K562 (cell line): ENCODE measurements around the gene SRPK2. TPM values are rescaled to one million over a fixed set of nuclear protein-coding genes. Genes with fewer than 3 reads are reported as not detected.

Experiments used
- ARNT ChIP-seq, 2 experiments: fragments of 450-650 bp; IDR thresholded peaks; 2 replicates each; pipeline ENCODE4 v1.6.1; 2016; ENCODE audit warnings: mild to moderate bottlenecking in 1 of 2
- CBX5 ChIP-seq: IDR thresholded peaks from 2 replicates; pipeline ENCODE4 v1.6.1; 2014; ENCODE audit warnings: low read depth, borderline replicate concordance
- CCAR2 ChIP-seq: fragments of 200-400 bp; formaldehyde crosslinking; IDR thresholded peaks from 2 replicates; pipeline ENCODE4 v1.6.1; 2017; ENCODE audit warnings: mild to moderate bottlenecking, low read depth, low read length
- CGGBP1 ChIP-seq: fragments of 250-450 bp; sonication (Bioruptor Pico); IDR thresholded peaks from 2 replicates; pipeline ENCODE4 v1.9.0; 2021; ENCODE audit warnings: mild to moderate bottlenecking
- CTCFL ChIP-seq: IDR thresholded peaks from 2 replicates; pipeline ENCODE4 v1.6.1; 2011; ENCODE audit warnings: borderline replicate concordance, low read depth, mild to moderate bottlenecking, moderate library complexity, low read length; ENCODE audit not compliant: insufficient read depth, poor library complexity, severe bottlenecking
- EHMT2 ChIP-seq: fragments of 450-650 bp; IDR thresholded peaks from 2 replicates; pipeline ENCODE4 v1.6.1; 2018; ENCODE audit warnings: antibody characterized with exemption
- FOXK2 ChIP-seq, 2 experiments: fragments of 450-650 bp; IDR thresholded peaks in 1 of 2; conservative IDR thresholded peaks in 1 of 2; 2 replicates each; pipeline ENCODE4 v1.6.1; 2016; ENCODE audit warnings: low read depth in 2 of 2, mild to moderate bottlenecking in 1 of 2
- GATA2 ChIP-seq: sonication (generic); formaldehyde crosslinking; IDR thresholded peaks from 2 replicates; pipeline ENCODE4 v1.4.0; 2020; ENCODE audit warnings: mild to moderate bottlenecking, missing genetic modification reagents
- MCM5 ChIP-seq: fragments of 450-650 bp; IDR thresholded peaks from 2 replicates; pipeline ENCODE4 v1.6.1; 2016; ENCODE audit warnings: low read depth
- NFE2 ChIP-seq: IDR thresholded peaks from 2 replicates; pipeline ENCODE4 v1.6.1; 2014; ENCODE audit warnings: antibody characterized with exemption, low read depth
- NONO ChIP-seq, 2 experiments: fragments of 200-400 bp in 1 of 2; fragments of 450-650 bp in 1 of 2; formaldehyde crosslinking in 1 of 2; IDR thresholded peaks; 2 replicates each; pipeline ENCODE4 v1.6.1; 2017; ENCODE audit warnings: low read depth in 2 of 2, mild to moderate bottlenecking in 2 of 2, moderate library complexity in 2 of 2, low read length in 1 of 2
- NR3C1 ChIP-seq: sonication (generic); formaldehyde crosslinking; IDR thresholded peaks from 2 replicates; pipeline ENCODE4 v1.8.1; 2022; ENCODE audit warnings: missing genetic modification reagents
- PML ChIP-seq: IDR thresholded peaks from 2 replicates; pipeline ENCODE4 v1.6.1; 2012; ENCODE audit warnings: low read length, inconsistent platforms
- SMAD1 ChIP-seq: fragments of 150-350 bp; IDR thresholded peaks from 2 replicates; pipeline ENCODE4 v1.6.1; 2014; ENCODE audit warnings: low read length, low read depth; ENCODE audit not compliant: partially characterized antibody
- SOX6 ChIP-seq: fragments of 450-650 bp; IDR thresholded peaks from 2 replicates; pipeline ENCODE4 v1.6.1; 2014; ENCODE audit warnings: mild to moderate bottlenecking
- TAL1 ChIP-seq: fragments of 450-650 bp; IDR thresholded peaks from 2 replicates; pipeline ENCODE4 v1.6.1; 2016; ENCODE audit warnings: mild to moderate bottlenecking
- TBP ChIP-seq: optimal IDR thresholded peaks from 2 replicates; pipeline ENCODE3; 2011; ENCODE audit warnings: low read depth, low read length, improper control_type of control experiment
- ZNF354B ChIP-seq: fragments of 250-450 bp; sonication (Bioruptor Pico); IDR thresholded peaks from 2 replicates; pipeline ENCODE4 v1.4.0; 2020
- ZNF740 ChIP-seq, 3 experiments: fragments of 200-800 bp in 1 of 3; sonication (Bioruptor generic) in 1 of 3; sonication (generic) in 1 of 3; formaldehyde crosslinking in 1 of 3; IDR thresholded peaks; 2 replicates each; pipeline versions ENCODE4 v1.6.1 to v1.8.0; 2016 to 2022; ENCODE audit warnings: mild to moderate bottlenecking in 2 of 3, missing compliant biosample characterization in 2 of 3, missing genetic modification characterization in 2 of 3, missing genetic modification reagents in 1 of 3
- polyA plus RNA-seq, 8 experiments: library from polyadenylated mRNA; depleted of rRNA in 4 of 8; stranded (reverse) in 5 of 8; unstranded in 3 of 8; fragments of >200 nt; fragmentation: Nextera tagmentation in 2 of 8; fragmentation: Illumina TruSeq in 1 of 8; extraction: Ambion mirVana in 2 of 8; extraction: Trizol in 1 of 8; gene quantifications; 2 replicates each; pipeline versions ENCODE4 v1.2.1 to v1.2.3, GENCODE V29; 2011 to 2014; ENCODE audit warnings: inconsistent platforms in 1 of 8, missing spikeins in 1 of 8
- total RNA-seq, 7 experiments: library from RNA; depleted of rRNA in 6 of 7; stranded (reverse); fragments of >200 nt in 6 of 7; fragmentation: Illumina TruSeq in 2 of 7; extraction: Trizol in 2 of 7; gene quantifications; 2 replicates each; pipeline versions ENCODE4 v1.2.1 to v1.2.3, GENCODE V29; 2011 to 2021; ENCODE audit warnings: low replicate concordance in 1 of 7
- TF ChIP-seq, protein P1 (sequence below): fragments of 450-650 bp; formaldehyde crosslinking; IDR thresholded peaks from 2 replicates; pipeline ENCODE4 v1.4.0; 2020; ENCODE audit warnings: mild to moderate bottlenecking, moderate library complexity
- TF ChIP-seq, protein P2 (sequence below): IDR thresholded peaks from 2 replicates; pipeline ENCODE4 v1.6.1; 2012; ENCODE audit warnings: low read depth, low read length, improper control_type of control experiment, borderline replicate concordance

The SRPK2 gene
- total and polyA plus RNA-seq, 9 of the 15 experiments (the other 6 are each of a cell fraction or from before 2014, with no cell fraction given), result 21.5 to 44.7 (median 33.3) TPM

DNA sequence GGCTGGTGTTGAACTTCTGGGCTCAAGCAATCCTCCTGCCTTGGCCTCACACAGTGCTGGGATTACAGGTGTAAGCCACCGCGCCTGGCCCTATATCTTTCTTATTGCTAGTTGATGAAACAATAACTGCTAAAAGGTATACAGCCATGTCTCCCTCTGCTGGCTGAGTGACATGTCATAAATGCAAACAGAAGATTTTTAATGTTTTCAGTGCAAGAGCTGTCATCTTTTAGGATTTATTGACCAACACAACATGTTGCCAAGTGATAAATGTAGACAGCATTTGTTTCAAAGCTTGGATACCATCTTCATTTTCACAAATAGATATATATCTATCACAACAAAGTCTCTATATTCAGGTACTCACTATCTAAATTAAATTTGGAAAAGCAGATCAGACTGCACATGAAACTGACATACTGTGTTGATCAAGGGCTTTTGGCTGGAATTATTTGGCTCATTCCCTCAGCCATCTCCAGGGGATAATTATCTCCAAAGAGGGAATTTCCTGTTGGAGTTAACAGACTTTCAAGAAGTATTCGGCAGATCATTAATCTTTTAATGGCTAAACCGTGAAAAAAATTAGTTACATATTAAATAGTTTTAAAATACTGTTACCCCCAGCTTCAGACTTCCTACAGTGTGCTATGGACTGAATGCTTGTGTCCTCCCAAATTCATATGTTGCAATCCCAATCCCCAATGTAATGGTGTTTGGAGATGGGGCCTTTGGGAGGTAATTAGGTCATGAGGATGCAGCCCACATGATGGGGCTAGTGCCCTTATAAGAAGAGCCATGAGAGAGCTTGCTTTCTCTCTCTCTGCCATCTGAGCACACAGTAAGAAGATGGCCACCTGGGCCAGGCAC, 41.3 kb upstream of the SRPK2 start (continued):
- no peak for TF ChIP-seq CCAR2
- TF ChIP-seq FOXK2 (conservative IDR thresholded peaks at IDR 0.05 in 1 of 2, IDR thresholded peaks at IDR 0.05 in 1 of 2; ENCODE audit: low read depth in 2 of 2), result peak; percentile 83
- TF ChIP-seq, protein P1, sequence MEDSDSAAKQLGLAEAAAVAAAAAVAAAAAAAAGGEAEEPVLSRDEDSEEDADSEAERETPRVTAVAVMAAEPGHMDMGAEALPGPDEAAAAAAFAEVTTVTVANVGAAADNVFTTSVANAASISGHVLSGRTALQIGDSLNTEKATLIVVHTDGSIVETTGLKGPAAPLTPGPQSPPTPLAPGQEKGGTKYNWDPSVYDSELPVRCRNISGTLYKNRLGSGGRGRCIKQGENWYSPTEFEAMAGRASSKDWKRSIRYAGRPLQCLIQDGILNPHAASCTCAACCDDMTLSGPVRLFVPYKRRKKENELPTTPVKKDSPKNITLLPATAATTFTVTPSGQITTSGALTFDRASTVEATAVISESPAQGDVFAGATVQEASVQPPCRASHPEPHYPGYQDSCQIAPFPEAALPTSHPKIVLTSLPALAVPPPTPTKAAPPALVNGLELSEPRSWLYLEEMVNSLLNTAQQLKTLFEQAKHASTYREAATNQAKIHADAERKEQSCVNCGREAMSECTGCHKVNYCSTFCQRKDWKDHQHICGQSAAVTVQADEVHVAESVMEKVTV (CRISPR knock-in tag), result peak; percentile 79
- TF ChIP-seq NR3C1, result no peak
- 0 out of 2 replicates have a peak, but pooled peaks have one; percentile 34 for TF ChIP-seq GATA2 (CRISPR knock-in tag)
- TF ChIP-seq SMAD1, result no peak
- 0 out of 2 replicates have a peak, but pooled peaks have one; percentile 15 for TF ChIP-seq PML
- TF ChIP-seq ARNT (IDR thresholded peaks at IDR 0.05), result peak in 1 of 2 experiments; percentile 78; a peak in 2 of 4 replicates
- TF ChIP-seq EHMT2, result no peak
- TF ChIP-seq CGGBP1 (CRISPR knock-in tag), result no peak
- TF ChIP-seq ZNF354B, result no peak
- TF ChIP-seq, protein P2, sequence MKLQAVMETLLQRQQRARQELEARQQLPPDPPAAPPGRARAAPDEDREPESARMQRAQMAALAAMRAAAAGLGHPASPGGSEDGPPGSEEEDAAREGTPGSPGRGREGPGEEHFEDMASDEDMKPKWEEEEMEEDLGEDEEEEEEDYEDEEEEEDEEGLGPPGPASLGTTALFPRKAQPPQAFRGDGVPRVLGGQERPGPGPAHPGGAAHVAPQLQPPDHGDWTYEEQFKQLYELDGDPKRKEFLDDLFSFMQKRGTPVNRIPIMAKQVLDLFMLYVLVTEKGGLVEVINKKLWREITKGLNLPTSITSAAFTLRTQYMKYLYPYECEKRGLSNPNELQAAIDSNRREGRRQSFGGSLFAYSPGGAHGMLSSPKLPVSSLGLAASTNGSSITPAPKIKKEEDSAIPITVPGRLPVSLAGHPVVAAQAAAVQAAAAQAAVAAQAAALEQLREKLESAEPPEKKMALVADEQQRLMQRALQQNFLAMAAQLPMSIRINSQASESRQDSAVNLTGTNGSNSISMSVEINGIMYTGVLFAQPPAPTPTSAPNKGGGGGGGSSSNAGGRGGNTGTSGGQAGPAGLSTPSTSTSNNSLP, result peak; percentile 97
- no peak for TF ChIP-seq ZNF740 (CRISPR knock-in tag; IDR thresholded peaks at IDR 0.05)
- no peak for TF ChIP-seq ZNF740 (tag; IDR thresholded peaks at IDR 0.05)
- peak; percentile 56 for TF ChIP-seq CTCFL
- TF ChIP-seq TAL1, result 0 out of 2 replicates have a peak, but pooled peaks have one; percentile 25
- no peak for TF ChIP-seq CBX5
- TF ChIP-seq SOX6, result peak; percentile 91
- TF ChIP-seq MCM5, result no peak
- TF ChIP-seq NONO (IDR thresholded peaks at IDR 0.05; ENCODE audit: low read depth in 2 of 2, low read length in 1 of 2), result no peak
- TF ChIP-seq TBP, result peak; percentile 24
- peak; percentile 52 for TF ChIP-seq NFE2
